Neural crest cell (in vitro differentiated cells): ENCODE data around the gene TXNRD1. TPM values are rescaled to one million over a fixed set of nuclear protein-coding genes. Genes with fewer than 3 reads are reported as not detected.
A peak's percentile ranks its signal among the peaks of the same experiment; 100 is the strongest.
"Not testable (repeated sequence)": the region's sequence is repeated elsewhere in the genome, so short reads cannot be mapped to it uniquely, and the experiment has no call there.

Source experiments
- DNase-seq: peaks from one replicate; pipeline ENCODE4 v3.0.0; 2021; ENCODE audit warnings: low read depth, mixed read lengths, low spot score
- H3K27ac Mint-ChIP-seq: one replicate; pipeline ENCODE4 v1.8.0; 2021; ENCODE audit warnings: mild to moderate bottlenecking, mixed read lengths; ENCODE audit not compliant: unreplicated experiment
- H3K27me3 Mint-ChIP-seq: 2 replicates; pipeline ENCODE4 v1.8.0; 2021; ENCODE audit warnings: low read depth, mild to moderate bottlenecking, mixed read lengths
- H3K36me3 Mint-ChIP-seq: 2 replicates; pipeline ENCODE4 v1.8.0; 2021; ENCODE audit warnings: low read depth, mild to moderate bottlenecking, mixed read lengths
- H3K4me1 Mint-ChIP-seq: 2 replicates; pipeline ENCODE4 v1.8.0; 2021; ENCODE audit warnings: mixed read lengths
- H3K4me3 Mint-ChIP-seq: one replicate; pipeline ENCODE4 v1.8.0; 2021; ENCODE audit warnings: mild to moderate bottlenecking, mixed read lengths
- H3K9me3 Mint-ChIP-seq: 2 replicates; pipeline ENCODE4 v1.8.0; 2021; ENCODE audit warnings: mixed read lengths
- total RNA-seq: library from RNA; stranded (reverse); gene quantifications from 2 replicates; pipeline ENCODE4 v1.2.1, GENCODE V29; 2021
- TF ChIP-seq, protein P1 (sequence below): fragments of 200-600 bp; sonication (generic); conservative IDR thresholded peaks from 2 replicates; pipeline ENCODE4 v1.5.0; 2021; ENCODE audit warnings: antibody characterized with exemption, mild to moderate bottlenecking

TXNRD1 gene
- total RNA-seq, 1 donor from 2014 or later, result 105 TPM

DNA sequence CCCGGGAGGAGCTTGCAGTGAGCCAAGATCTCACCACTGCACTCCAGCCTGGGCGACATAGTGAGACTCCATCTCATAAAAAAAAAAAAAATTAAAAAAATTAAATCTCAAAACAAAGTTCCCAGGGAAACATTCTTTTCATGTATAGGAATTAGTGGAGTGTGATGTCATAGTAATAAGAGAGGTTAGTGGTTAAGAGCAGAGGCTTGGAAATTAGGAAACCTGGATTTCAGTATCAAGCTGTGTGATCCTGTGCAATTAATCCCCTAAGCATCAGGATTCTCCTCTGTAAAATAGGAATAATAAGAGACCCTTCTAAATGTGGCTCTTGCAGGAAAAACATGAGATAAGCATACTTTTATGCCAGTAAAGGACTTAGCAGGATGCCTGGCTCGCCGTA lies 3.1 kb upstream of the TXNRD1 start:
- no peaks in the 10 kb centered on the region for H3K36me3 Mint-ChIP-seq
- H3K27ac Mint-ChIP-seq, result no peak overlapping the region
- peaks cover under 1% of the 10 kb centered on the region for H3K9me3 Mint-ChIP-seq

DNA sequence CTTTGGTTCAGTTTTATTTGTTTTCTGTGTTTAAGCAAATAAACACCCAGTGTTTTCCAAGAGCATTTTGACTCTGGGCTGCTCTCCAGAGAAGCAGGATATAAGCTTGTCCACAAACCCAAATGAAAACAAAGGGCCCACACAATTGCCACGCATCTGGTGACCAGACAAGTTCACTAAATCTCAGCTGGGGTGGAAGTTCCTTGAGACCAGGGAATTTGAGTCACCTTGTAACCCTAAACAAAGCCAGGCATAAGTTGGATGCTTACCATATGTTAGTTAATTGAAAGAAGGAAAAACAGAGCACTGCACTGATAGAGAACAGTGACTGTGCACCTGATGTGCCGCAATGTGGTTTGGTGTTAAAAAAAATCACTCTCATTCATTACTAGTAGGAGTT lies 1.6 kb upstream of the TXNRD1 start:
- TF ChIP-seq, protein P1, sequence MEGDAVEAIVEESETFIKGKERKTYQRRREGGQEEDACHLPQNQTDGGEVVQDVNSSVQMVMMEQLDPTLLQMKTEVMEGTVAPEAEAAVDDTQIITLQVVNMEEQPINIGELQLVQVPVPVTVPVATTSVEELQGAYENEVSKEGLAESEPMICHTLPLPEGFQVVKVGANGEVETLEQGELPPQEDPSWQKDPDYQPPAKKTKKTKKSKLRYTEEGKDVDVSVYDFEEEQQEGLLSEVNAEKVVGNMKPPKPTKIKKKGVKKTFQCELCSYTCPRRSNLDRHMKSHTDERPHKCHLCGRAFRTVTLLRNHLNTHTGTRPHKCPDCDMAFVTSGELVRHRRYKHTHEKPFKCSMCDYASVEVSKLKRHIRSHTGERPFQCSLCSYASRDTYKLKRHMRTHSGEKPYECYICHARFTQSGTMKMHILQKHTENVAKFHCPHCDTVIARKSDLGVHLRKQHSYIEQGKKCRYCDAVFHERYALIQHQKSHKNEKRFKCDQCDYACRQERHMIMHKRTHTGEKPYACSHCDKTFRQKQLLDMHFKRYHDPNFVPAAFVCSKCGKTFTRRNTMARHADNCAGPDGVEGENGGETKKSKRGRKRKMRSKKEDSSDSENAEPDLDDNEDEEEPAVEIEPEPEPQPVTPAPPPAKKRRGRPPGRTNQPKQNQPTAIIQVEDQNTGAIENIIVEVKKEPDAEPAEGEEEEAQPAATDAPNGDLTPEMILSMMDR, result no peak
- Mint-ChIP-seq H3K9me3 (peaks cover 3% of the 10 kb centered on the region), H3K4me1 (no peaks in the 10 kb centered on the region), H3K36me3 (no peaks in the 10 kb centered on the region), H3K27me3 (peaks cover 8% of the 10 kb centered on the region), H3K27ac (no peak overlapping the region), H3K4me3 (no peak overlapping the region)
- DNase-seq, result no peak

More for the DNA sequence above, 3.1 kb upstream of the TXNRD1 start:
- Mint-ChIP-seq H3K4me1 (no peaks in the 10 kb centered on the region), H3K27me3 (peaks cover 6% of the 10 kb centered on the region), H3K4me3 (no peak overlapping the region)
- TF ChIP-seq, protein P1, result no peak
- no peak for DNase-seq

GRCh38 chr12:104216521-104216924 lies 944 bp downstream of the TXNRD1 start:
- TF ChIP-seq, protein P1, result no peak
- peak overlapping the region; percentile 83 for H3K4me3 Mint-ChIP-seq
- no peaks in the 10 kb centered on the region for H3K36me3 Mint-ChIP-seq
- peaks cover 8% of the 10 kb centered on the region for H3K27me3 Mint-ChIP-seq
- H3K27ac Mint-ChIP-seq, result peak overlapping the region; percentile 88
- peaks cover 3% of the 10 kb centered on the region for H3K9me3 Mint-ChIP-seq
- DNase-seq, result no peak
- no peaks in the 10 kb centered on the region for H3K4me1 Mint-ChIP-seq

DNA sequence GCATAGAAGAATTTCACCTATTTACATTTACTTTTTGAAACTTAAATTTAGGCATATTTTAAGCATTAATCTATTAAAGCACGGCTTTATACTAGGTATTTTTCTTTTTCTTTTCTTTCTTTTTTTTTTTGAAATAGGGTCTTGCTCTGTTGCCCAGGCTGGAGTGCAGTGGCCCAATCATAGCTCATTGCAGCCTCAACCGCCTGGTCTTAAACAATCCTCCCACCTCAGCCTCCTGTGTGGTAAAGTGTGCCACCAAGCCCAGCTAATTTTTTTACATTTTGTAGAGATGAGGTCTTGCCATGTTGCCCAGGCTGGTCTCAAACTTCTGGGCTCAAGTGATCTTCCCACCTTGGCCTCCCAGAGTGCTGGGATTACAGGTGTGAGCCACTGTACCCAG lies 2.9 kb downstream of the TXNRD1 start:
- H3K36me3 Mint-ChIP-seq, H3K27ac Mint-ChIP-seq, H3K27me3 Mint-ChIP-seq, H3K9me3 Mint-ChIP-seq, H3K4me1 Mint-ChIP-seq, H3K4me3 Mint-ChIP-seq, DNase-seq: not testable (repeated sequence)

DNA sequence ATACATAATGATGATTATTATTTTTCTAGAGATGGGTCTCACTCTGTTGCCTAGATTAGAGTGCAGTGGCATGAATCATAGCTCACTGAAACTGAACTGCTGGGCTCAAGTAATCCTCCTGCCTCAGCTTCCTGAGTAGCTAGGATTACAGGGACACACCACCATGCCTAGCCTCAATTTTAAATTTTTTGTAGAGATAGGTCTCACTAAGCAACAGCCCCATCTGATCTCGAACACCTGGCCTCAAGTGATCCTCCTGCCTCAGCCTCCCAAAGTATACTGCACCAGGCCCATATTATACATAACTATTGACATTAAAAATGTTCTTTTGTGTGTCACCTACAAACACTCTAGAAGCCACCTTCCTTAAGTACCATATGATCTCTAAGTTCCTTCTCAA lies 3.4 kb downstream of the TXNRD1 start:
- Mint-ChIP-seq H3K36me3 (no peaks in the 10 kb centered on the region), H3K9me3 (peaks cover 3% of the 10 kb centered on the region), H3K4me1 (no peaks in the 10 kb centered on the region), H3K4me3 (peak overlapping the region; percentile 33), H3K27me3 (peaks cover 12% of the 10 kb centered on the region), H3K27ac (no peak overlapping the region)
- TF ChIP-seq, protein P1, result no peak
- DNase-seq, result no peak

- TF ChIP-seq, protein P1, result no peak
- Mint-ChIP-seq H3K4me1 (no peaks in the 10 kb centered on the region), H3K9me3 (peaks cover 3% of the 10 kb centered on the region), H3K27me3 (peaks cover 12% of the 10 kb centered on the region), H3K27ac (no peak overlapping the region), H3K36me3 (no peaks in the 10 kb centered on the region), H3K4me3 (no peak overlapping the region)
- no peak for DNase-seq
These were observed 3.8 kb downstream of the TXNRD1 start for GRCh38 chr12:104219361-104219892.
